CD4-positive, alpha-beta T cell treated with Interleukin-6 at 100 ng/mL for 8 hours (primary cell): Measurements from ENCODE around the gene GALK2.

Source experiments
- DNase-seq: peaks from one replicate; pipeline ENCODE4 v3.0.0-alpha.2; 2020; ENCODE audit warnings: mixed read lengths, low spot score

Gene GALK2

GRCh38 chr15:49169880-49170597 lies at the start of gene GALK2:
GALK2 (plus strand) TSS chr15:49170247; CDS start chr15:49170323, 76 bp downstream.
- DNase-seq = peak; percentile 80

- no peak for DNase-seq
These were observed 49.2 kb upstream of the GALK2 start for GRCh38 chr15:49120832-49121231.

- DNase-seq = no peak
These were observed 48.1 kb upstream of the GALK2 start for GRCh38 chr15:49121901-49122300.

GRCh38 chr15:49122541-49123062 lies 47.4 kb upstream of the GALK2 start:
- no peak for DNase-seq

GRCh38 chr15:49124371-49124770 lies 45.7 kb upstream of the GALK2 start:
- DNase-seq = no peak

GRCh38 chr15:49131403-49131802 lies 38.6 kb upstream of the GALK2 start:
- DNase-seq = no peak

GRCh38 chr15:49134683-49135341 lies 35.2 kb upstream of the GALK2 start:
- no peak for DNase-seq

GRCh38 chr15:49135342-49135857 lies 34.6 kb upstream of the GALK2 start:
- DNase-seq = no peak

GRCh38 chr15:49135911-49136310 lies 34.1 kb upstream of the GALK2 start:
- DNase-seq = no peak

GRCh38 chr15:49137861-49138260 lies 32.2 kb upstream of the GALK2 start:
- DNase-seq = no peak

- peak; percentile 31 for DNase-seq
These were observed 24.1 kb upstream of the GALK2 start for GRCh38 chr15:49145651-49146609.

- DNase-seq = no peak
These were observed 21.7 kb upstream of the GALK2 start for GRCh38 chr15:49148298-49148697.

GRCh38 chr15:49148727-49149126 lies 21.3 kb upstream of the GALK2 start:
- DNase-seq = no peak

GRCh38 chr15:49151831-49152230 lies 18.2 kb upstream of the GALK2 start:
- no peak for DNase-seq

- DNase-seq = no peak
These were observed 17.3 kb upstream of the GALK2 start for GRCh38 chr15:49152552-49153312.

GRCh38 chr15:49154359-49154758 lies 15.7 kb upstream of the GALK2 start:
- DNase-seq = no peak

GRCh38 chr15:49154799-49155109 lies 15.3 kb upstream of the GALK2 start:
- DNase-seq = no peak

GRCh38 chr15:49155110-49155833 lies 14.8 kb upstream of the GALK2 start, which contains the start of gene COPS2:
COPS2 (minus strand) TSS chr15:49155599; CDS start chr15:49155578, 21 bp downstream.
- peak; percentile 94 for DNase-seq

- DNase-seq = no peak
These were observed 14.0 kb upstream of the GALK2 start for GRCh38 chr15:49155834-49156627.

- no peak for DNase-seq
These were observed 6.4 kb upstream of the GALK2 start for GRCh38 chr15:49163678-49164077.
